Measurements from ENCODE around the gene PNLIPRP1.

The PNLIPRP1 gene

DNA sequence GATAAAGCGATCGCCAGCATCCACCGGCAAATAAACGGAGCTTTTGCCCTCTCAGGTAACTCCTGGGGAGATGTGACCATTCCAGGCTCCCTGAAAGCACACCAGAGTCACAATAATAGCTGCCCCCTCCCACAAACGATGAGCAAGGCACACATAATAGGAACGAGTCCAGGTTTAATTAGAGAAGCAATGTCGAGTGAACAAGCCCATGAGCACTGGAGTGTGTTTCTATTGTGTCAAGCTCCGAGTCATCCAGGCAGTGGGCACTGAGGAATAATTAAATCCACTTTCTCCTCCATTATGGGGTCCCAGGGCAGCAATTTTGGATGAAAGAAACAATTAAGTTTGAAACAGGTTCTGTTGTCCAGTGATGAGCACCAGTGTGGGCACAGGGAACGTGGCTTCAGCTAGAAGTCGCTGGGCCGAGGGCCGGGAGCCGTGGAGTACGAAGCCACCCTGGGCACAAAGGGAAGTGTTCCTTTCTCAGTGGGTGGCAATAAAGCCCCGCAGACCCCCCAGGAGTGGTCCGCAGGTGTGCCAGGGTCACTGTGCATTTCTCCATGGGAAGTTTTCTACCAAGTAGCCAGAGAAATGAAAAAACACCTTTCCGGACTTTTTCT, 41.9 kb downstream of the PNLIPRP1 start:
- DNase-seq: no peak

DNA sequence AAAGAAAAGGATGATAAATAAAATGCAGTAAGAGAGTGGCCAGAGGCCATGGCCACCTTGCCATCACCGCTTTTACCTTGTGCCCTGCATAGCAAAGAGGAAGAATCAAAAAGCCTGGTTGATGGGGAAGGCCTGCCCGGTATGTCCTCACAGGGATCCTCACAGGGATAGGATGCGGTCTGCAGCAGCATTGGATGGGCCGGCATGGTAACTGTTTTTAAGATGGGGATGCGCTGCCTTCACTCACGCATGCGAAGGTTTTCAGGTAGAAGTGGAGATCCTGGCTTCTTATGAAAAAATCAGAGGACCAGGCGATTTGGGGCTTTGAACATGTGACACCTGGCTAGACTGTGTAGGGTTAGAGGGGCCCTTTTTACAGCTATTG, 42.4 kb downstream of the PNLIPRP1 start:
- no peak for DNase-seq

GRCh38 chr10:116634126-116634975, 43.6 kb downstream of the PNLIPRP1 start:
- DNase-seq: no peak

DNA sequence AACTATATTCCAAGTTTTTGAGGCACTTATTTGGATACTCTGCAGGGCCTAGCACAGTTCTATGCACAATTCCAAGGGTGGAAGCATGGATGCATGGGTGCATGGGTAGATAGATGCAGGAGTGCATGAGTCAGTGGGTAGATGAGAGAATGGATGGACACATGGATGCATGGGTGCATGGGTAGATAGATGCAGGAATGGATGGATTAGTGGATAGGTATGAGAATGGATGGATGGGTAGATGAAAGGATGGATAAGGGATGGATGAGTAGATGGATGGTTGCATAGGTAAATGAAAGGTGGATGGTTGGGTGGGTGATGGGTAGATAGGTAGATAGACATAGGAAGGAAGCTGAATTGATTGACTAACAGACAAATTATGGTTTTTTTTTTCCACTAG, 45.6 kb downstream of the PNLIPRP1 start:
- DNase-seq: no peak

GRCh38 chr10:116636976-116637375, 46.2 kb downstream of the PNLIPRP1 start:
- DNase-seq: no peak

DNA sequence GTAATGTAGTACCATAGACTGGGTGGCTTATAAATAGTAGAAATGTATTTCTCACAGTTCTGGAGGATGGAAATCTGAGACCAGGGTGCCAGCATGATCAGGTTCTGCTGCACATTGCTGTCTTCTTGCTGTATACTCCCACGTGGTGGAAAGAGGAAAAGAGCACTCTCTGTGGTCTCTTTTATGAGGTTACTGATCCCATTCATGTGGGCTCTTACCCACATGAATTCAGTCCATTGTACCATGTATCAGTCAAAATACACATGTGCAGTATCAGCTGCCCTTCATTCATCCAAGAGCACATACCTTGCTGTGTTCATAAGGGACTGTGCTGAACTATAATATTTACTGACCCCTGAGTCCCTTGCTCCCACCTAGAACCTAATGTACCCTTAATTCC, 47.1 kb downstream of the PNLIPRP1 start:
- no peak for DNase-seq

- DNase-seq: no peak
These were observed 55.7 kb downstream of the PNLIPRP1 start for GRCh38 chr10:116646502-116646901.

DNA sequence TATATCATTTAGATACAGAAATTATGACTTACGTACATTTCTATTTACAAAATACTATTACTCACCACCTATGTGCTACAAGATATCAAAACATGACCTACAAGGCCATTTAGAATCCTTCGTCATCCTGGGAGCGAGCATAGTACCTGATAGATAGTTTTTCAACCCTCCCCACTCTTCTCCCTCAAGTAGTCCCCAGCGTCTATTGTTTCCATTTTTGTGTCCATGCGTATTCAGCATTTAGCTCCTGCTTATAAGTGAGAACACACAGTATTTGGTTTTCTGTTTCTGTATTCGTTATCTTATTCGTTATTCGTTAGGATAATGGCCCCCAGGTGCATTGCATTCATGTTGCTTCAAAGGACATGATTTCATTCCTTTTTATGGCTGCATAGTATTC, 58.1 kb downstream of the PNLIPRP1 start:
- no peak for DNase-seq

DNA sequence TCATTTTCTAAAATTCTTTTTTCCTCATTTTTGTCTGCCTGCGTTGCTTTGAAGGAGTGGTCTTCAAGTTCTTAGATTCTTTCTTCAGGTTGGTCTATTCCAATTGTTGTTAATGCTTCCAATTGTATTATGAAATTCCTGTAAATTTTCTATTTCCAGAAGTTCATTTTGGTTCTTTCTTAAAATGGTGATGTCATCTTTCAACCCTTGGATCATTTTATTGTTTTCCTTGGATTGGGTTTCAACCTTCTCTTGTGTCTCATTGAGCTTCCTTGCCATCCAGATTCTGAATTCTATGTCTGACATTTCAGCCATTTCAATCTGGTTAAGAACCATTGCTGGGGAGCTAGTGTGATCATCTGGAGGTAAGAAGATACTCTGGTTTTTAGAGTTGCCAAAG, 63.1 kb downstream of the PNLIPRP1 start:
- DNase-seq: no peak

- DNase-seq: no peak
These were observed 64.1 kb downstream of the PNLIPRP1 start for GRCh38 chr10:116654816-116655215.

DNA sequence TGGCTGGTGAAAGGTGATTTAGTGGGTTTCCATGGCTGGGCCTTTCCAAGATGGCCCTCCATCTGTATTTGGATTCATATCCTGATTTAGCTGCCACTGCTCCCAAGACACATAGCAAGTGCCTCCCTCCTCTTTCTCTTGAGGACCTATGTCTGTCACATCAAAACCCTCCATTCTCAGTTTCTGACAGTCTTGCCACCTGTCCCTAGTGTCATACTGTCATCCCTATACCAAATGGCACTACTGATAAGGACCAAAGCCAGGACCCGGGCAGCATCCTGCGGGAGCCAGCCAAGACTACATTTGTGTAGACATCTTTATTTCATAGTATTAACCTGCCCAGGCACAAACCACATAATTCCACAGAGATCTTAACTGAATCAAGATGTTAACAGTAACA, 64.8 kb downstream of the PNLIPRP1 start:
- no peak for DNase-seq

GRCh38 chr10:116656044-116656443, 65.3 kb downstream of the PNLIPRP1 start:
- no peak for DNase-seq

GRCh38 chr10:116657863-116658551, 67.2 kb downstream of the PNLIPRP1 start:
- no peak for DNase-seq
